Activated CD4-positive, CD25-positive, alpha-beta regulatory T cell (primary cell): Measurements from ENCODE around the gene LEPROT.
"Not testable (repeated sequence)": the region's sequence is repeated elsewhere in the genome, so short reads cannot be mapped to it uniquely, and the experiment has no call there.

ENCODE experiments used
- DNase-seq, 4 experiments: peaks; one replicate each; lab custom pipeline; 2025; lab: John Stamatoyannopoulos, UW

The LEPROT gene, protein sequence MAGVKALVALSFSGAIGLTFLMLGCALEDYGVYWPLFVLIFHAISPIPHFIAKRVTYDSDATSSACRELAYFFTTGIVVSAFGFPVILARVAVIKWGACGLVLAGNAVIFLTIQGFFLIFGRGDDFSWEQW

DNA sequence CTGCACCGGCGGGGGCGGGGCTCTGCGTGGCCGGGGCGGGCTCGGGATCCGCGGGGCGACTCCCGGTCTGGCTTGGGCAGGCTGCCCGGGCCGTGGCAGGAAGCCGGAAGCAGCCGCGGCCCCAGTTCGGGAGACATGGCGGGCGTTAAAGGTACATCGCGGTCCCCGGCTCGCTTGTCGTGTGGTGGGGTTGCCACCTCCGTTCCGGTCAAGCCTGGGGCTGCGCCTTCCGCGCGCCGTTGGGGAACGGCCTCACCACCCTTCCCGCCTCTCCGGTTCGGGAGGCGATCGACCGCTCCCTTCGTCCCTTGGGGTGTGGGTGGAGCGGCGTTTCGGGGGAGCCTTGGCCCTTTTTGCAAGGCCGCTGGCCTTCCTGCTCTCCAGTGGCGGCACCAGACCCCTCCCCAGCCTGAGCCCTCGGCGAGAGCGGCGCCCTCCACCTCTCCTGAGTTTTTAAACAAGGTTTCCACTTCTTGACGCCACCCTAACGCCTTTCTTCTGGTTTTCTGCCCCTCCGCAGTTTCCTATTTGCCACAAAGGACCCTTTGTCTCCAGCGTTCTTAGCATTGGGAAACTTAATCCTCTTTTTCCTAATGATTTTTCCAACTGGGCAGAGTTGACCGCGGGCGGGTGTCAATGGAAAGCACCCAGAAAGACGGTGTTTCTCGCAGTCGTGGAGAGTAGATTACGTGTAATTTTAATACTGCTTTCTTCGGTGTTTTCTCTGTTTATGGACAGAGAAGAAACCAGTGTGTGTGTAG lies at the start of gene LEPROT, which contains the start of gene LEPR:
LEPROT (plus strand) TSS at position 79 of the 761 bp plus-strand sequence; CDS start at position 136, 57 bp downstream.
LEPR (plus strand) TSS at position 79 of the 761 bp plus-strand sequence. CDS start 144,898 bp downstream, outside the sequence.
- DNase-seq = no peak

DNA sequence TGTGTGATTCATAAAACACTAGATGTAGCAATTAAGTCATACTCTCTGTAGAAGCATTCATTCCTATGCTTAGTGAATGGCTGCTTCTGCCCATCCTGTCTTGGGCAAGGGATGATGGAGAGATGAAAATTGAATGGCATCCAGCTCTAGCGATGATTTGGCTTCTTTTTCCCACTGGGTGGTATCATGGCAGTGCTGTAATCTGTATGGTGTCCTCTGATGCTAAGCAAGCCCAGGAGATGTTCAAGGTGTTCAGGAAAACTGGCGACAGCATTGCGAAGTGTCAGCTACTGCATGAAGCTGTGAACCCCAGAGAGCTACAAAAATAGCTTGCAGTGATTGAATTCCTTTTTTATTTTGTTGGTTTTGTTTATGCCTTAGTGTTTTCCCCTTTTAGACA lies 48.9 kb upstream of the LEPROT start:
- no peak for DNase-seq

DNA sequence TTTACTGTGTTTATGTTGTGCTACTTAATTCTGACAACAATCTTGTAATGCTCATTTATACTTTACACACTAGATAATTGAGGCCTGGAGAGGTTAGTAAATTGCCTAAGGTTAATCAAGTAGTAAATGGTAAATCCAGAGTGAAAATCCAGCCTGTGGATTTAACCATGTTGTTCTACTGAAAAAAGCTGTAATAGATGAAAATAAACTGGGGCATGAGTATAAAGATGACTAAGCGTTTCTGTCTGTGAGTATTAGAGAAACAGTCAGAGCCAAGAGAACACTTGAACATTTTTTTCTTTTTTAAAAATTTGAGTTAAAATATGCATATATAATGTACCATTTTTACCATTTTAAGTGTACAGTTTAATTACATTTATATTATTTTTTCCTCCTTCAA lies 47.9 kb upstream of the LEPROT start:
- DNase-seq = no peak

DNA sequence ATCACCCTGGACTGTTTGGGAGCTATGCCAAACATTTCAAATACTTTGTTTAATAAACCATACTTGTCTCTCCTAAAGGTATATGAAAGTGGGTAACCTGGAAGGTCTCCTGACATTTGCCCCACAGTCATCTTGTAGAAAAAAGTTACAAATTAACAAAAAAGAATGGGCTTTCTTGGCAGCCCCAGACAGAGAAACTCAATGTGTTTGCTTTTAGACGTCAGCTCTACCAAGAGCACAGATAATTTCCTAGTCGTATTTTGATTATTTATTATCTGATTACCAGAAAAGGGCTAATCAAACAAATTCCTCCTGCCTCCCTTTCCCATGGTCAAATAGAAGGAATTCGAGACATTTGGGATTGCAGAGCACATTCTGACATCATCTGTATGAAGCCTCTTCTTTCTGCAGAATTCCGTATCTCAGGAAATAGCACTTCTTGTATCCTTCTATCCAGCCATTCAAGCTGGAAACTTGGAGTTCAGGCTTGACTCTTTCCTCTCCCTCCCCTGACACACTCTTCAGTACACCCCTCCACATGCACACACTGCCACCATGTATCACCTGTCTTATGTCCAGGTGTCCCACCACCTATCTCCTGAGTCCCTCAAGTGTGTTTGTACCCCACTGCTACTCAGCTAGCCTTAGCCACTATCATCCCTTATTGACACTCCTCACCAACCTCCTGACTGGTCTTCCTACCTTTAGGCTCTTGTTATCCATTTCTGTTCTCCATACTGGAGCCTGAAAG lies 42.8 kb upstream of the LEPROT start:
- DNase-seq = no peak

DNA sequence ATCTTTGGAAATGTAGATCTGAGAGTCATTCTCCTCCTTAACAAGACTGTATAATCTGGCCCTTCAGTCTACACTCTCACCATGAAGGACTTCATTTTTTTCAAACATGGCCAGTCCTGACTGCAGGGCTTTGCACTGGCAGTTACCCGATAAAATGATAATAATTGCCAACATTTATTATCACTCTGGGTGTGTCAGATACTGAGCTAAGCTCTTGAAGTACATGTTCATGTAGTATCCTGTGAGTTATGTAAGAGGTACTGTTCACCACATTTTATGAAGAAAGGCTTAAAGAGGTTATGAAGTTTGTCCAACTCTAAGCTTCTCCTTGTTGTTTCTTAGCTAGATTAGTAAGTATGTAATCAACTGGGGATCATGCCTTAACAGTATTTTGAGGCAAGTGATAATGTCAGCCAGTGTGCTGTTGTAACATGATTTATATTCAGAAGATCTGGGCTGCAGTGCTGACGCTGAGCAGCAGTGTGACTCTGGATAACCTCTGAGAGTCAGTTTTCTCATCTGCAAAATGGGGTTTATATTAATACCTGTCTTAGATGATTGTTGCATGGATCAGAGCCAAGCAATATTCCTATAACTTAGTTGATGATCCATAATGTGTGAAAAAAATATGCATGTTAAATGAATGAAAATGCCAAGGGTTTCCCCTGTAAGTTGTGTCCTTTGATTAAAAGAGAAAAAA lies 42.1 kb upstream of the LEPROT start:
- DNase-seq = no peak

DNA sequence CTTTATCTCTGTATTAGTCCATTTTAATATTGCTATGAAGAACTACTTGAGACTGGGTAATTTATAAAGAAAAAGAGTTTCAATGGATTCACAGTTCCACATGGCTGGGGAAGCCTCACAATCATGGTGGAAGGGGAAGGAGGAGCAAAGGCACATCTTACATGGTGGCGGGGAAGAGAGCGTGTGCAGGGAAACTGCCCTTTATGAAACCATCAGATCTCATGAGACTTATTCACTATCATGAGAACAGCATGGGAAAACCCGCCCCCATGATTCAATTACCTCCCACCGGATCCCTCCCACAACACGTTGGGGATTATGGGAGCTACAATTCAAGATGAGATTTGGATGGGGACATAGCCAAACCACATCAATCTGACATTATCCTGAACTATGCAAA lies 36.0 kb upstream of the LEPROT start:
- DNase-seq = not testable (repeated sequence)

DNA sequence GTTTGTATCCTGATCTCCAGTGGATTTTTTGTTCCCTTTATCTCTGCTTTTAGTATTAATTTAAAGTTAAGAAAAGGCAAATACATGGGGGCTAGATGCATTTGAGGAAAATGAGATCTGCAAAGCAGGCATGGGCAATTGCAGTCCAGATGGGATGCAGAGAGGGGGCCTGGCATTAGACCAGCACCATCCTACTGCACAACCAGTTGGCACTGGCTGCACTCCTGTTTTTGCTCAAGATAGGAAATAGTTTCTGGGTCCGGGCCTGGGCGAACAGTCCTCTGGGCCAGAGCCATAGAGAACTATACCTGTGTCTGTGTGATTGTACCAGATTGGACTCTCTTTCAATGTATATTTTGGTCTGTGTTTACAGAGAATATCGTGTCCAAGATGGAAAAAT lies 34.0 kb upstream of the LEPROT start:
- DNase-seq = no peak

DNA sequence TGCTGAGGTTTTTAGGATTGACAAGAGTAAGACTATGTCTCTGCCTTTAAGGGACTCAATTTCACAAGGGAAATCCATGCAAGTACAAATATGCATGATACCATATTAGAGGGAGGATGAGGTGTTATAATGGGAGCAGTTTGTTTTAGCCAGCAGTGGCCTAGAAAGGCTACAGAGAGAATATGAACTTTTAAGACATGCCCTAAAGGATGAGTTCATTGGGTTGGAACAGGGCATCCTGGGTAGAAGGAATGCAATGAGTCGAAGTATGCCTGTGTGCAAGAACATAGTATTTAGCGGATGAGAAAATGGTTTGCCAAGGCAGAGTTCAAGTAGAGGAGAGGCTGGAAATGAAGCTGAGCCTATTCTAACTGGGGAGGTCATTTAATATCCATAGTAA lies 32.6 kb upstream of the LEPROT start:
- no peak for DNase-seq

DNA sequence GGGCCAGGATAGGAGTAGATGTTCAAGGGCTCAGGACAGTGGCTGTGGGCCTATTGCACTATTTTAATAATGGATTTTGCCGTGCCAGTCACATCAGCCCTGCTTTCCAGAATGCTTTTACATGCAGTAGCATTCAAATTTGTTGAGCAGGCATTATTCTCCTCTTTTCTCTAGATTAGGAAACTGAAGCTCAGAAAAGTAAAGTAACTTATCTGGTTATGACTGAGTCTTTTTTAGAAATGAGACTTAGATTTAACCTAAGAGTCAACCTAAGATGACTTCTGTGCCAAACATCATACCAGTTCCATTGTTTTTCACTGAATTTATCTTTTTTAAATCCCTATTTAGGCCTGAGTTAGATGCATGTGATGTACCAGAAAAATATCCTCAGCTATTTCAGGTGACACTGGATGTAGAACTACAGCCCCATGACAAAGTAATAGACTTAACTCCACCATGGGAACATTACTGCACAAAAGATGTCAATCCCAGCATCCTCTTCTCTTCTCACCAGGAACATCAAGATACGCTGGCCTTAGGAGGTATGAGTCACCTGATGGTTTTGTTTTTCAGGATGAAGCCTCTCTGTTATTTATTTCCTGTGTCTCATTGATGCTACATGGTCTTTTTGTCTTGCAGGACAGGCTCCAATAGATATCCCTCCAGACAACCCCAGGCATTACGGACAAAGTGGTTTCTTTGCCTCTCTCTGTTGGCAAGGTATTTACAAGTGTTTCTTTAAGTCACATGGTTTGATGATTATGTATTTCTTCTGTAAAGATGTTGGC lies 31.4 kb upstream of the LEPROT start:
- DNase-seq = no peak

DNA sequence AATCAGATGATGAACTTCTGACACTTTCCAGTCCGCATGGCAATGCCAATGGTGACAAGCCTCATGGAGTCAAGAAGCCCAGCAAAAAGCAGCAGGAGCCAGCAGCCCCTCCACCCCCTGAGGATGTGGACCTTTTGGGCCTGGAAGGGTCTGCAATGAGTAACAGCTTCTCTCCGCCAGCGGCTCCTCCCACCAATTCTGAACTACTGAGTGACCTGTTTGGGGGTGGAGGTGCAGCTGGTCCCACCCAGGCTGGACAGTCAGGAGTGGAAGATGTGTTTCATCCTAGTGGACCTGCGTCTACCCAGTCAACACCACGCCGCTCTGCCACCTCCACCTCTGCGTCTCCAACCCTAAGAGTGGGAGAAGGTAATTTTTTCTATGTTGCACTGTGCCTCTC lies 28.0 kb upstream of the LEPROT start:
- no peak for DNase-seq

DNA sequence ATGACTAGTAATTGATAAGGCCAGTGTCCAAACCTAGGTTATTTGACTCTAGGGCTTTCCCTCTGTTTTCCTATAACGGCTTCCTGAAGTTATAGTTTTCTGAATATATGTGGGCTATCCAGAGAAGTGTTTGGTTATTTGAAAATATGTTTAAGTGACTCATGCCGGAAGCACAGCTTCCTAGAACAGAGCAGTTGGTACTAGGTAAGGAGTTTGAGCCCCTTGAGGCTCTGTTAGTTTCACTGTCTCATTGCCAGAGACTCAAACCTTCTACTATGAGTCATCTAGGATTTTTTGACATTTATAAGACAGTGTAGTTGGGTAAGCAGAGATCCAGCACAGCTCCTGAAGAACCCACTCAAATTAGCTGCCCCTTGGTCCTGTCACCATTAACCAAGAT lies 27.1 kb upstream of the LEPROT start:
- DNase-seq = no peak

DNA sequence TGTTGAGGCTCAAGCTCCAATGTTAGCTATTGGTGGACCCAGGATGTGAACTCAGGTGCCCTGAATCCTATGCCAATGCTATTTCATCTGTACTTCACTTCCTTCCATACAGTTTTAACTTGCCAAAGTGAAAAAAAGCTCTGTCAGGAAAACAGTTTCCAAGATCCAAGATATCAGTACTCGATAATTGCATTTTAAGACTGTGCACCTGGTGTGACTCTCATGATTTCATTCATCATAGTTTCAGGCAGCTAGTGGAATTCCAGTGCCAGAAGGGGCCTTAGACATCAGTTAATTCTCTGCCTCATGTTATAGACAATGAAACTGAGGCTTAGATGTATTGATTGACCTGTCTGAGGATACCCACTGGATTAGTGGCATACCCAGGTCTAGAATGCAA lies 26.5 kb upstream of the LEPROT start:
- no peak for DNase-seq

DNA sequence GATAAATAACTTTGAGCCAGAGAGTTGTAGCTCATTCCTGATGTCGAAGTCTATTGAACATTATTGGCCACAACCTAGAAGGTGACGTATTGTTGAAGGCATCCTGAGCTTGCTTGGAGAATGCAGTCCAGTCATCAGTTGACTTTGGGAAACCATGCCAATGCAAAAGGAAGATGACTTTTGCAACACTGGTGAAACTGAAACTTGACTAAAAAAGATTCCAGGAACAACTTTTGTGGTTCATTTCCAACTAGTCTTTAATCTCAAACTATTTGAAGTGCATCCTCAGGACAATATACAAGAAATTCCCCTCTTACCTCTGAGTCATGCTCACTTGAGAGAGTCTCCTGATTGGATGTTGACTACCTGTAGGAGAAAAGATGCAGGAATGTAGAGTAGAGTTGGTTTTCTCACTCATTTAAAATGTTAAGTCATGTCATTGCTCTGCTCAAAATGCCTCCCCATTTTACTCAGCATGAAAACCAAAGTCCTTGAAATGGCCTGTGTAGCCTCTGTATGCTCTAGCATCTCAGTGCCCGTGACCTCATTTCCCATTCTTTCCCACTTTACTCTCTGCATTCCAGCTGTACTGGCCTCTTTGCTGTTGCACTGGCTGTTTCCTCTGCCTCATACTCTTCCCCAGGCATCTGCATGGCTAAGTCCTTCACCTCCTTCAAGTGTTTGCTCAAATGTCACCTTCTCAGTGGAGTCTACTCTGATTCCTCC lies 24.4 kb upstream of the LEPROT start:
- DNase-seq = no peak

DNA sequence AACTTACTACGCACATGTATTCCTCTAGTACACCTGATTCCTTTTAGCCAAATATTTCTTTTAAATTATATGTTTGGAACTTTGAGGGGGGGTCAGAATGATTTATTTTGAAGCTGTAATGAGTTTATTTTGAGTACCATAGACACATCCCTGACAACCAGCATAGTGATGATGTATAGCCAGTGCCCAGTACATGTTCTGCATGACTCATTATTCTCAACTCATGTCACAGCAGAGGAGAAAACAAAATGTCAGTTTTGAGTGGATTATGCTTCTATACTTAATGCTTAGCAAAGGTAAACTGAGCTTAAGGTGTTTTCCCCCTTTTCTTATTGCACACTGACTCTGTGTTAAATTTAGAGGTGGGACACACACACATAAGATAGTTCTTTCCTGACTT lies 22.4 kb upstream of the LEPROT start:
- DNase-seq = no peak

DNA sequence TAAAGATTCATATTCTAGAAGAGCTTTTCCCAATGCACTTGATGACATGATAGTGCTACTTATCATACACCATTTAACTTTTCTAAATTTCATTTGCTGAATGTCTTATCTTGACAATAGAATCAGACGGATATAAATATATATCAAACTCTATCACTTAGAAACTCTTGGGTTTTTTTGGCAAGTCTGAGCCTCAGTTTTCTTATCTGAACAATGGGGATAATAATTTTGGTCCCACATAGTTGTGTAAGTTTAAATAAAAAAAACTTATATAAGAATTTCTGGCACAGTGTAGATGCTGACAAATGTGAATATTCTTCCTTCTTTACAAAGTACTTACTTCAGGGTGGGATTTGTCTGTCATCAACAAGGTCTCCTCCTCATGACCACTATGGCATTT lies 21.5 kb upstream of the LEPROT start:
- DNase-seq = no peak

DNA sequence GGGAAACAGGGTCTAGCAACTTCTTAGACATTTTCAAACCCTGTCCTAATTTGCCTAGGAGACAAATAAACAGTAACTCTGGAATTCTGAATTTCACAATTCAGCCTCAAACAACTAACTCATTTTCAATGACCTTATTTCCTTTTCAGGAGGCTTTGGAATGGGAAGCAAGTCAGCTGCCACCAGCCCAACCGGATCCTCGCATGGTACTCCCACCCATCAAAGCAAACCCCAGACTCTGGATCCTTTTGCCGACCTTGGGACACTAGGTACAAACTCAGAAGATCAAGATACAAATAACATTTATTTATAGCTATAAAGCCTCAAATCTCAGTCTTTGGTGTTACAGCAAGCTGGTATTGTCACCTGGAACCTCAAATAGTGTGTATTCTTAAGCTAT lies 18.9 kb upstream of the LEPROT start:
- DNase-seq = no peak

DNA sequence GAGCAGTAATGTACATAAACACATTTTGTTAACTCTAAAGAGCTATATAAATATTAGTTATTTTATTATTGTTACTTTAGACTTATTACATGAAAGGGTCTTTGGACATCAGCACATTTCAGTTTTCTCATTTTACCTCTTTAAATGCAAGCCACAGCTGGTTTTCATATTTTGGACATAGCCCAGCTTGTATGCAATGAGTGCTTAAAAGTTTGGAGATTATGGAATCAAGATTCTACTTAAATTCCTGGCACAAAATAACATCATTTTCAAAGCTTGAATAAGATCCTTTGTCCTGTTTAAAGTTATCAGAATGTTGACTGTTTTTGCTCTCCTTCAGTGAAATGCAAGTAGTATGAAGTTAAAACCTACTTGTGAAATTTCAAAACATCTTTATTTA lies 15.5 kb upstream of the LEPROT start:
- no peak for DNase-seq

DNA sequence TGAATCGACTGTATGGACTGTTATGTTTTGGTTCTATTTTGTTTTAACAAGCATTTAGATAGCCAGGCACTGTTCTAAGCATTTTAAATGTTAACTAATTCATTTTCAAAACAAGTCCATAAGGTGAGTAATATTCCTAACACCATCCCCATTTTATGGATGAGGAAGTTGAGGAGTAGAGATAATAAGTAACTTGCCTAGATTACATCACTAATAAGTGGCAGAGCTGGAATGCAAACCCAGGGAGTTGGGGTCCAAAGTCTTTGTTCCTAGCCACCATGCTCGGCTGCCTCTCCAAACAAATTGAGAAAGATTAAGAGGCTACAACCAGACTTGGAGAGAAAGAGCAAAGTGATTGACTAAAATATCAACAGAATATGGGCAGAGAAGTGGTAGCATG lies 12.6 kb upstream of the LEPROT start:
- no peak for DNase-seq

DNA sequence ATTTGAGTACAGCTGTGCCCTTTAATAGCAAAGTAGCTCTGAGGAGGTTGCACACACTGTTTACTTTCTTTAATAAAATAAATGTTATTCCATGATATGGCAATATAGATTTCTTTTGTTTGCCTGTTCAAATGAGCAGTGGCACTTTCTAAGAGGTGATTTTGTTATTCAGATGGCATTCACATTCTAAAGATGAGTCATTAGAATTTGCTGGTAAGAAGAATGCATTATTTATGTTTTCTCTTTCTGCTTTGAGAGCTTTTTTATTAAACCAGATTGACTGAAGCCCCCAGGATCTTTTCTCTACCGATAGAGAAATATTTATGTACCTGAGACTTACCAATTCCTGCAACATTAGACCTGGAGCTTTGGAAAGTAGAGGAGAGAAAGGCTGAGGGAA lies 11.2 kb upstream of the LEPROT start:
- no peak for DNase-seq

DNA sequence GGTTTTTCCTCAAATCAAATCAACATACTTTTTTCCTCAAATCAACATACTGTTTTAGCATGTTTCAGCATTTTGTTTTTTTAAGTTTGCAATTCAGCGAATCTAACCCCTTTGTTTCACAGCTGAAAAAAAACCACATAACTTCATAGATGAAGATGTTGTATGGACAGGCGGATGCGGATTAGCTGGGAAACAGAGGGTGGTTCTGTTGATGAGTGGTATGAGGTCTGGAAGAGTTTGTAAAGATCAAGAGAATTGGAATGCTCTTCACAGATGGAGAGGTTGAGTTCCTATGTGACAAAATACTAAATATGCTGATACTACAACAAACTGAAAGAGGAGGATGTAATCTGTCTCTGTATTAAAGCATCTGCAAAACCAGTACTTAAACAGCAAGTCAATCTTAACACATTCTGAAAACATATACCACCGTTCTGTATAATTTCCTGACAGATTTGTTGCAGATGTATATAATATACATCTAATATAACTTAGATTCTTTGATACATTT lies 10.6 kb upstream of the LEPROT start:
- DNase-seq = no peak
